Thyroid gland (tissue), 4 donors: ENCODE measurements around the gene MTUS2.

ENCODE experiments used
- CTCF ChIP-seq, 6 experiments: fragments of 200-600 bp in 3 of 6; fragments of 450-650 bp in 3 of 6; sonication (generic) in 3 of 6; IDR thresholded peaks; one replicate each; pipeline ENCODE4 v1.5.1; 2016 to 2019; ENCODE audit warnings: antibody characterized with exemption in 6 of 6, mild to moderate bottlenecking in 2 of 6, inconsistent platforms in 1 of 6, moderate library complexity in 1 of 6
- POLR2A ChIP-seq, 2 donors: fragments of 450-650 bp; IDR thresholded peaks; one replicate each; pipeline ENCODE4 v1.6.1; 2017; ENCODE audit warnings: antibody characterized with exemption in 2 of 2, mild to moderate bottlenecking in 2 of 2, moderate library complexity in 1 of 2

GRCh38 chr13:29421118-29421517 is 601.0 kb downstream of the MTUS2 start:
- TF ChIP-seq CTCF (IDR thresholded peaks at IDR 0.05) (no peak), POLR2A (IDR thresholded peaks at IDR 0.05) (no peak)
